Testis (tissue), 2 donors: Measurements from ENCODE around the gene TMEM203.

ENCODE experiments used
- POLR2A ChIP-seq: fragments of 450-650 bp; IDR thresholded peaks from one replicate; pipeline ENCODE4 v1.6.1; 2017; ENCODE audit warnings: antibody characterized with exemption, mild to moderate bottlenecking, moderate library complexity
- TF ChIP-seq, protein P1 (sequence below), 3 experiments: fragments of 450-650 bp in 2 of 3; fragments of 200-600 bp in 1 of 3; sonication (generic) in 1 of 3; IDR thresholded peaks; one replicate each; pipeline ENCODE4 v1.5.1; 2016 to 2019; ENCODE audit warnings: antibody characterized with exemption in 3 of 3, mild to moderate bottlenecking in 2 of 3, moderate library complexity in 1 of 3

DNA sequence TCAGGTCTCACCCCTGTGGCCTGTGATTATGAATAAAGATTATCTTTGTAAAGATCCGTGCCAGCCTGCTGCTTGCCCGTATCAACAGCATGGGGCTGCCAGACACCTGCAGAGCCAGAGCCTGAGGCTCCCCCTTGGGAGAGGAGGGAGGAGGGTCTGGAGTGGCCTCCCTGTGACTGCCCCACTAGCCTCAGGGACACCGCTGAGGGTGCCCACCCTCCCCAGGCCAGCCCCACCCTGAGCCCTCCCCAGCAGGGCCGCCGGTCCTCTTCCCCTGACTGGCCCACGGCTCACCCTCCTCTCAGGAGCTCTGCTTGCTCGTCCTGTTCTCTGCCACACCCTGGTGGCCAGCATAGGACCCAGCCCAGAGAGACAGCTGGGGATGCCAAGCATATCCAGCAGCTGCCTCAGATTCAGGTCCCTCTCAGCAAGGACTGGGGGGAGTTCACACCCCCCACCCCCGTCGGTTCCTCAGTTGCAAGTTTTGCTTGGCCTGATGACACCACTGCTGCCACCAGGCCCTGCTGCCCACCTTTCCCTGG lies 15.1 kb downstream of the TMEM203 start:
- TF ChIP-seq POLR2A, result no peak
- TF ChIP-seq, protein P1, sequence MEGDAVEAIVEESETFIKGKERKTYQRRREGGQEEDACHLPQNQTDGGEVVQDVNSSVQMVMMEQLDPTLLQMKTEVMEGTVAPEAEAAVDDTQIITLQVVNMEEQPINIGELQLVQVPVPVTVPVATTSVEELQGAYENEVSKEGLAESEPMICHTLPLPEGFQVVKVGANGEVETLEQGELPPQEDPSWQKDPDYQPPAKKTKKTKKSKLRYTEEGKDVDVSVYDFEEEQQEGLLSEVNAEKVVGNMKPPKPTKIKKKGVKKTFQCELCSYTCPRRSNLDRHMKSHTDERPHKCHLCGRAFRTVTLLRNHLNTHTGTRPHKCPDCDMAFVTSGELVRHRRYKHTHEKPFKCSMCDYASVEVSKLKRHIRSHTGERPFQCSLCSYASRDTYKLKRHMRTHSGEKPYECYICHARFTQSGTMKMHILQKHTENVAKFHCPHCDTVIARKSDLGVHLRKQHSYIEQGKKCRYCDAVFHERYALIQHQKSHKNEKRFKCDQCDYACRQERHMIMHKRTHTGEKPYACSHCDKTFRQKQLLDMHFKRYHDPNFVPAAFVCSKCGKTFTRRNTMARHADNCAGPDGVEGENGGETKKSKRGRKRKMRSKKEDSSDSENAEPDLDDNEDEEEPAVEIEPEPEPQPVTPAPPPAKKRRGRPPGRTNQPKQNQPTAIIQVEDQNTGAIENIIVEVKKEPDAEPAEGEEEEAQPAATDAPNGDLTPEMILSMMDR (IDR thresholded peaks at IDR 0.05), result no peak
